Activated CD4-positive, alpha-beta T cell treated with anti-CD3 and anti-CD28 coated beads for 1 hour (primary cell): ENCODE data around the gene NDUFB7.
"Not testable (repeated sequence)": the region's sequence is repeated elsewhere in the genome, so short reads cannot be mapped to it uniquely, and the experiment has no call there.

ENCODE experiments used
- DNase-seq: peaks from one replicate; pipeline ENCODE4 v3.0.0-alpha.2; 2020

NDUFB7 gene

DNA sequence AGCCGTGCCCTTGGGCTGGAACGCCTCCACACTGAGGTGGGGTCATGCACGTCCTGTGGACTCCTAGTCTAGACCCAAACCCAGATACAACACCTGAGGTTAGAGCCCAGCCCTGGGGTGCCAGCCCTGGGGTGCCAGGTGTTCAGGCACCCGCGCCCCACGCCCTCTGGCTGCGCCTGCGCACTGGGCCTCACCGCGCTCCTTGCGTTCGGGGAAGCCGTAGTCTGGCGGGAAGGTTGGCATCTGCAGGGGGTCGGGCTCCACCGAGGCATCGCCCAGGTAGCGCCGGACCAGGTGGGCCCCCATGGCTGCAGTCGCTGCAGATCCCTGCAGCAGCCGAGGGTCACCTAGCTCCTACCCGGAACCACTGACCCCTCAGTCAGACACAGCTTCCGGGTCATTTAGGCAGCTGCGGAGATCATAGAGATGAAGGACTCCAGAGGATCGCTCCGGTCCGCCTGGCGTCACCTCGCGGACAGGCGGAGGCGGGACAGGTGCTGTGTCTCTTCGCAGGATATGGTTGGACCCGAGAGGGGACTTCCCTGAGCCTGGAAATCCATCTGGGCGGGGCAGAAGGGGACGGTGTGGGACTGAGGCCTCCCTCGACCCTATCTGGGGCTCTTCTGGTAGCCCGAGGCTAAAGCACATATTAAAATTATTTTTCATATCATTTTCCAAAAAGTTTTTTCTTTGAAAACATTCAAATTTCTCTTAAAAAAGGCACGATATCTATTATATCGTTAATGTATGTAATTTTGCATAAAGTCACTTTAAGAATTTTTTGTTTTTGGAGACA is at the start of gene NDUFB7:
Gene NDUFB7 (minus strand): TSS at position 372 of the 796 bp plus-strand sequence. CDS start 66 bp downstream, at position 306.
- peak; percentile 80 for DNase-seq

DNA sequence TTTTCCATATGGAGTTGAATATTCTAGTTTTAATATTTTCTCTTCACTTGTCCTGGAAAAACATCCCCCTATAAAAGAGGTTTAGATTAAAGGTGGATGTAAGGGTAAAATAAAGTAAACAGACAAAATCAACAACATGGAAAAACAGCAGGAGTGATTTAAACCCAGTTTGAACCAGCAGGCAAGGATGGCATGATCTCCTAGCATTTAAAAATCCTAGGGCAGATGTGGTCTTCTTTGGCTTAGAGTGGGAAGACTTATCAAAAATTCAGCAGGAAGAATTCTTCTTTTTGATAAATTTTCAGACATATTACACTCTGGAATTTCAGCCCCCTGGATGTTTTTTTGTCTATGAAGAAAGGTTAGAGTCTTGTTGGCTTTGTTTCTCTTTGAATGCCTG is 47.5 kb upstream of the NDUFB7 start:
- DNase-seq: no peak

DNA sequence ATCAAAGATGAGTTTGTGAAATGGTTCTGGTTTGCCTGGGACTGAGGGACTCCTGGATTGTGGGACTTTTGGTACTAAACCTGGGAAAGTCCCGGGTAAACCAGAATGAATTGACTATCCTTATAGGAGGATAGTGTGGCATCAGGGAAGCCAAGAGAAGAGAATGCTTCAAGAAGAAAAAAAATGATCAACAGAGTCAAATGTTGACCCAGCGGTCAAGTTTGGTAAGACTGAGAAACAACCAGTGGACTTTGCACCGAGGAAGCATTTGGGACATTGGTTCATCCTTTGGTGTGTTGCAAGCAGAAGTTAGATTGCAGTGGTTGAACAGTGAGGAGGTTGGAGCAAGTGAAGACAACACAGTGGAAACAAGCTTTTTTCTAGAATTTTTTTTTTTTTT is 44.5 kb upstream of the NDUFB7 start:
- DNase-seq: no peak

DNA sequence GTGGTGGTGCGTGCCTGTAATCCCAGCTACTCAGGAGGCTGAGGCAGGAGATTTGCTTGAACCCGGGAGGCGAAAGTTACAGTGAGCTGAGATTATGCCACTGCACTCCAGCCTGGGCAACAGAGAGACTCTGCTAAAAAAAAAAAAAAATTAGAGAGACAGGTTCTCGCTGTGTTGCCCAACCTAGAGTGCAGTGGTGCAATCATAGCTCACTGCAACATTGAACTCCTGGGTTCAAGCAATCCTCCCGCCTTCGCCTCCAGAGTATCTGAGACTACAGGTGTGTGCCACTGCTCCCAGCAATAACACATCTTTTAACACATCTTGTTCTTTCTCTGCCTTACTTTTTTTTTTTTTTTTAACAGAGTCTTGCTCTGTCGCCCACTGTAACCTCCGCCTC is 43.8 kb upstream of the NDUFB7 start:
- DNase-seq: no peak

DNA sequence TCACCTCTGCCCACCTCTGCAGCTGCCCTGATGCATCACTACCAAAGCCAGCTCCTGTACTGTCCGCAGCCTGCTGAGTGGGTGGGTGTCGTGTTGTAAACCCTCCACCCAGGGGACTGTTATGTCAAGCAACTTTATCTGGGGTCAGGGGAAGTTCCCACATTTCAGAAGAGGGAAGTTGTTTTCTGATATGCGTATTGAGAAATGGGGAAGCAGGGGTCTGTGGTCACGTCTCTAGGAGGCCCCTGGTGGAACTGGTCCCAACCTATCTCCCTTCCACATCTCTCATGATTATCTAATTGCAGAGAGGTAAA is 42.2 kb upstream of the NDUFB7 start:
- DNase-seq: no peak

DNA sequence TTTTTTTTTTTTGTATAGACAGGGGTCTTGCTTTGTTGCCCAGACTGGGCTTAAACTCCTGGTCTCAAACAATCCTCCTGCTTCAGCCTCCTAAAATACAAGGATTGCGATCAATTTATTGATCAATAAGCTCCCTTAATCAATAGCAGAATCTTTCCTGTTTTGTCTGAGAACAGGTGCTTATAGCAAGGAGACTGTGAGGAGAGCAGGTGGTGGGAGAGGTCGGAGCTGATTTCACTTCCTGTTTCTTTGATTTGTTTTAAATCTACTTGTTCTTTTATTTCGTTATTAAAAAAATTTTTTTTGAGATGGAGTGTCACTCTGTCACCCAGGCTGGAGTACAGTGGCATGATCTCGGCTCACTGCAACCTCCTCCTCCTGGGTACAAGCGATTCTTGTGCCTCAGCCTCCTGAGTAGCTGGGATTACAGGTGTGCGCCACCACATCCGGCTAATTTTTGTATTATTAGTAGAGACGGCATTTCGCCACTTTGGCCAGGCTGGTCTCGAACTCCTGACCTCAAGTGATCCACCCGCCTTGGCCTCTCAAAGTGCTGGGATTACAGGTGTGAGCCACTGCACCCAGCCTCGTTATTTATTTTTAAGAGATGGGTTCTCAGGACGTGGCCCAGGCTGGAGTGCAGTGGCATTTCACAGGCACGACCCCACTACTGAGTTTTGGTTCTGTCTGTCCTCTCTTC is 41.7 kb upstream of the NDUFB7 start:
- DNase-seq: not testable (repeated sequence)

DNA sequence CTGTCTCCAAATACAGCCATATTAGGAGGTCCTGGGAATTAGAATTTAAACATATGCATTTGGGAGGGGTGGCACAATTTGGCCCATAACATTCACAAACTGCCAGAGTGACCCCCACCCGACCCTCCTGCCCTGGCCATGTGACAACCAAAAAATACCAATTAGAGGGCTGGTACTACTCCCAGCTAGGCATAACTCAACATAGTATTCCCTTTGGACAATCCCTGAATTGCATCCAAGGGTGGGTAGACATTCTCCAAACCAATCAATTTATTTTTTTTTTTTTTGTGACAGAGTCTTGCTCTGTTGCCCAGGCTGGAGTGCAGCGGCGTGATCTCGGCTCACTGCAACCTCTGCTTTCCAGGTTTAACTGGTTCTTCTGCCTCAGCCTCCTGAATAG is 40.8 kb upstream of the NDUFB7 start:
- DNase-seq: no peak

DNA sequence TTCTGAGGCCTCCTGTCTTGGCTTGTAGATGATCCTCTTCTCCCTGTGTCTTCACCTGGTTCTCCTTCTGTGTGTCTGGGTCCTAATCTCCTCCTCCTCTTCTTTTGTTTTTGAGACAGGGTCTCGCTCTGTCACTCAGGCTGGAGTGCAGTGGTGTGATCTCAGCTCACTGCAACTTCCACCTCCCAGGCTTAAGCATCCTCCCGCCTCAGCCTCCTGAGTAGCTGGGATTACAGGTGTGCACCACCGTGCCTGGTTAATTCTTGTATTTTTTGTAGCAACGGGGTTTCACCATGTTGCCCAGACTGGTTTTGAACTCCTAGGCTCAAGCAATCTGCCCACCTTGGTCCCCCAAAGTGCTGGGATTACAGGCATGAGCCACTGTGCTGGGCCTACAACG is 40.4 kb upstream of the NDUFB7 start:
- not testable (repeated sequence) for DNase-seq

DNA sequence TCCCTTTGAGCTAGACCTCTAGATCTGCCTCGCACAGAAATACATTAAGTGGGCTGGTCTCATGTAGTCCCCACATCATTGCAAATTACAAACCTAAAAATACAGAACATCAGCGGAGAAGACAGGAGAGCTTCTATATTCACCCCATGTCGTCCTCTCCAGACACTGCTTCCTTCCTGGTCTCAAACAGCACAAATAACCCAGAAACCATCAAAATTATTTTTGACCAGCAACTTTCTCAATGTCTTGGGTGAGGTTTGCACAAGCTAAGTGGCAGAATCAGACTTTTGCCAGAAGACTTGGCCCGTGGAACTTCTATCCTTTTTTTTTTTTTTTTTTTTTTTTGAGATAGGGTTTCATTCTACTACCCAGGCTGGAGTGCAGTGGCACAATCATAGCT is 39.2 kb upstream of the NDUFB7 start:
- no peak for DNase-seq

DNA sequence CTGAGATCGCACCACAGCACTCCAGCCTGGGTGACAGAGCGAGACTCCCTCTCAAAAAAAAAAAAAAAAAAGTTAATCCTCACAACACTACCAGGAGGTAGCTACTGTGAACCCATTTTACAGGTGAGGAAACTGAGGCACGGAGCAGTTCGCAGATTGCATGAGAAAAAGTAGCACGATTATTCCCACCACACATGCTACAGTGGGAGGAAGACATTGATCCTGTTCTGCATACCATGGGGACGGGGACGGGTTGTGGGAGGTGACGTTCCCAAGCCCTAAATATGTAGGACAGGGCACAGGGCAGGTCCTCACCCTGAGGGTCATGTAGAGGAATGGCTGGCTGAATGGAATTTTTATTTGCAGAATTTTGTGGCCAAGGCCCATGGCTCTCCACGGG is 34.8 kb upstream of the NDUFB7 start:
- no peak for DNase-seq

DNA sequence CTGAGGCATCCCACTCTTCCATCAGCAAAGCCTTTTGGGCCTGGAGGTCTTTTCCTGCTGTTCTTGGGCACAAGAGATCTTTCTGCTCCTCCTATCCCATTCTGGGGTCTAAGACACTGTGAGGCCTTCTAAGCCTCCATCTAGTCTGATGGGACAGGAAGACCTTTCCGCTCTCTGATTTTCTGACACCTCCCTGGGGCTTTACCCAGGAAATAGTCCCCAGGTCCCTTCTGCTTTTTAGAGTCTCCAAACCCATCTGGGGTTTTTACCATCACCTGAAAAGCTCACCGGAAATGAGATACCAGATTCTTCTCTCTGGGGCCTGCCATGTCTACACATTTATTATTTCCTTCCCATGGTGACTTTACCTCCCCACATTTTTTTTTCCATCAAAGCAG is 32.1 kb upstream of the NDUFB7 start:
- no peak for DNase-seq

DNA sequence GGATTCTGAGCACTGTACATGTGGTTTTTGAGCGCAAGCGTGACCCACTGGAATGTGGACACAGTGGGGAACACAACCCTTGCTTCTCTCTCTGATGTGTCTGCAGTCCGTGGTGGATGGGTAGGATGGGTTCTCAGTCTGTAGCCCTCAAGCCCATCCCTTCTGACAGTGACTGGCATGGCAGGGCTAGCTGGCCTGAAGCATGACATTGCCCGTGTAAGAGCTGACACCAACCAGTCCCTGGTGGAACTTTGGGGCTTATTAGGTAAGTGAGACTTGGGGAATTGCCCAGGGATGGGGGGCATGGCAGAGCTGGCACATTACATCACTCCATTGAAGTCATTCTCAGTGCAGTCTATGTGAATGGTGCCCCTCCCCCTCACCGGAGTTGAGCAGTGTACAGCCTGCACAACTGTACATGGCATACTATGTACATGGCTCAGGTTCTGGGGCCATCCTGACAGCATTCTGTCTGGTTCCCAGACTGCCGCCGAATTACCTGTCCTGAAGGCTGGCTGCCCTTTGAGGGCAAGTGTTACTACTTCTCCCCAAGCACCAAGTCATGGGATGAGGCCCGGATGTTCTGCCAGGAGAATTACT is 27.8 kb upstream of the NDUFB7 start:
- DNase-seq: no peak

DNA sequence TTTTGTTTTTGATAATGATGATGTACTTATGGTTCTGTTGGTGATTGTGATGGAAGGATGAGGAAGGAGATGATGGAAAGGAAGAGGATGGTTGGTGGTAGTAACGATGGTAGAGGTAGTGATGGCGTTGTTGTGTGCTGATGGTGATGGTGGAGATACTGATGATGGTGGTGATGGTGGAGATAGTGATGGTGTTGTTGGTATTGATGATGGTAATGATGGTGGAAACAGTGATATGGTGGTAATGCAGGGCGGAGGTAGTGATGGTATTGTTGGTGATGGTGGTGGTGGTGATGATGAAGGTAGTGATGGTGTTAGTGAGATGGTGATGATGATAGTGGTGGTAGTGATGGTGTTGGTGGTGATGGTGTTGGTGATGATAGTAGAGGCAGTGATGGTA is 23.7 kb upstream of the NDUFB7 start:
- DNase-seq: no peak

DNA sequence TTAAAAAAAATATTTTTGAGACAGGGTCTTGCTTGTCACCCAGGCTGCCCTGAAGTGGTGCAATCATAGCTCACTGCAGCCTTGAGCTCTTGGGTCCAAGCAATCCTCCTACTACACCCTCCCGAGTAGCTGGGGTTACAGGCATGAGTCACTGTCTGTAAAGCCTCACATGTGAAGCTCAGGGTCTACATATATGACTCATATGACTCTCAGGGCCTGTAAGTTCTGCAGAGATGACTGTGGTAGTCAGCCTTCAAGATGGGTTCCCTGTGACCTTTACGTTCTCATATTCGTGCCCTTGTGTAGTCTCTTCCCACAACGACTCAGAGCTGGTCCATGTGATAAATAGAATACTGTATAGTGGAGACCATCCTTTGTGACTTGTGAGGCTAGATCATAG is 17.6 kb upstream of the NDUFB7 start:
- DNase-seq: not testable (repeated sequence)

DNA sequence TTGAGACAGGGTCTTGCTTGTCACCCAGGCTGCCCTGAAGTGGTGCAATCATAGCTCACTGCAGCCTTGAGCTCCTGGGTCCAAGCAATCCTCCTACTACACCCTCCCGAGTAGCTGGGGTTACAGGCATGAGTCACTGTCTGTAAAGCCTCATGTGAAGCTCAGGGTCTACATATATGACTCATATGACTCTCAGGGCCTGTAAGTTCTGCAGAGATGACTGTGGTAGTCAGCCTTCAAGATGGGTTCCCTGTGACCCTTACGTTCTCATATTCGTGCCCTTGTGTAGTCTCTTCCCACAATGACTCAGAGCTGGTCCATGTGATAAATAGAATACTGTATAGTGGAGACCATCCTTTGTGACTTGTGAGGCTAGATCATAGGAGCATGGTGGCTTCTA is 13.3 kb upstream of the NDUFB7 start:
- DNase-seq: not testable (repeated sequence)

DNA sequence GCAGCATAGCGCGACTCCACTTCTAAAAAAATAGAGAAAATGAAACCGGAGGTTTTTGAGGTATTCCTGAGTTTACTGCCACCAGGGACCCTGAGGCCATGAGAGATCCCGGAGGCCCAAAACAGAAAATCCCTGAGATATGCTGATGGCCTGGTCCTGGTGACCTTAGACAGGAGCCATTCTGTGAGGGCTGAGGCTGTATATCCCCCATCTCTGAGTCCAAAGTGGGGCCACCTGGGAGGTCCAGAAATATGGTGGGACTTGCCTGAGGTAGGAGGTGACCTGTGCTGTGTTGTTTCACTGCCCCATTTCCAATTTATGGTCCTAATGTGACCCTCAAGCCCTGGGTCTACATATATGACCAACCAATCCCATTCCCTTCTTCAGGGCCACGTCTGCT is 12.5 kb upstream of the NDUFB7 start:
- DNase-seq: not testable (repeated sequence)

DNA sequence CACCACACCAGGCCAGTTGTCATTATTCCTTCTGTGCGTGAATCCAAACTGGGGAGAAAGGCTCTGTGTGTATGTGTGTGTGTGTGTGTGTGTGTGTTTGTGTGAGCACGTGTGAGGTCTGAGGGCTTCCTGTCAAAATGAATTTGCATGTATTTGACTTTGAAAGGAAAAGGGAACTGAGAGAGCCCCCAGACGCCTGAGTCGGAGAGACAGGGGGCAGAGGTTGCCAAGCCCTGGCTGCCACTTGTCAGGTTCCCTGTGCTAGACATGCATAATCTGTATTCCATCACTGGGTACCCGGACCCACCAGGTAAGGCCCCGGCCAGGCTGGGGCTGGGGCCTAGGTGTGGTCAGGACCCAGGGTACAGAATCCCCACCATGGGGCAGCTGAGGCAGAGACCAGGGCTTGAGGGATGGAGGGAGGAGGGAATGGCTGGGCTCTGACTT is 11.1 kb upstream of the NDUFB7 start, which contains the start of gene CLEC17A:
Gene CLEC17A (plus strand): TSS at position 191 of the 447 bp plus-strand sequence. CDS start 77 bp downstream, at position 268.
- no peak for DNase-seq

DNA sequence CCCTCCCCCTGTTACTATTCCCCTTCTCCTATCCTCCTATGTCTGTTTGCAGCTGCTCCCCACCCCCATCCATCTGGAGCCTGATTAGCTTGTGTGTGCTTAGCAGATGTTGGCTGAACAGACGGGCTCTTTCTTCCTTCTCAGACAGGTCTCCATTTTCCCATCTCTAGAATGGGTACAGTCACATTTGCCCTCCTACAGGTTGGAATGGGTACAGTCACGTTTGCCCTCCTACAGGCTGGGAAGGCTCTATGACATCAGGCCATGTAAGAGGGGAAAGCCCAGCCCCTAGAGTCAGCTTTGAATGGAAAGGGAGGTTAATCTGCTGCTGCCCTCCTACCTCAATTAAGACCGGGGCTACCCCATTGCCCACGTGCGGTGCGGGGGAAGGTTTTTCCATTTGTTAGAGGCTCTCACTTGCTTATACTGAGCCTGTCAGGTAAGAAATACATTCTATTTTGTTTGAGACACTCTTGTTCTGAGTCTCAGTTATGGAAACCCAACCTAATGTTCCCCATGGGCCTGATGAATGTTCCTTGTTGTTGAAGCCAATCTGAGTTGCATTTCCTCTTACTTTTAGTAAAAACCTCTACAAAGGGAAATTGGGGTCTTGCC is 8.9 kb upstream of the NDUFB7 start:
- no peak for DNase-seq

DNA sequence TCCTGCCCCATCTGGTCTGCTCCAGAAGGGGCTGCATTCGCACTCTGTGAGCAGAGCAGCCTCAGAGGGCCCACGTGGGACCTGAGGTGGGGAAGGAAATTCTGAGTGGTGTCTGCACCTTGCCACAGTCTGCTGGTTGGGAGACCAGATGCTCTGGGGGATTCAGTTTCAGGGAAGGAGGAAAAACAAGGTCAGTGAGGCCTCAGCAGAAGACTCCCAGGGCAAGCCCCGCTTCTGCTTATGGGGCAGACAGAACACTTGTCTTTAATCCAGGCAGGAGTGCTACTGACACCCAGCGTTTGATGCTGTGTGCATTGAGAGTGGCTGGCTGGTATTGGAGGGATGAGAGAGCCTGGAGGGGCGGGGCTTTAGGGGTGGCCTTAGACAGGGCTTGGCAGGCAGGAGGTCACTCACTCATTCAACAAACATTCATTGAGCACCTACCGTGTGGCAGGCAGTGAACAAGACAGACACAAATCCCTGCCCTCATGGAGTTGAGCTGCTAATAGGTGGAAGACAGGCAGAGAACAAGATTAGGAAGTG is 6.1 kb upstream of the NDUFB7 start:
- DNase-seq: no peak

DNA sequence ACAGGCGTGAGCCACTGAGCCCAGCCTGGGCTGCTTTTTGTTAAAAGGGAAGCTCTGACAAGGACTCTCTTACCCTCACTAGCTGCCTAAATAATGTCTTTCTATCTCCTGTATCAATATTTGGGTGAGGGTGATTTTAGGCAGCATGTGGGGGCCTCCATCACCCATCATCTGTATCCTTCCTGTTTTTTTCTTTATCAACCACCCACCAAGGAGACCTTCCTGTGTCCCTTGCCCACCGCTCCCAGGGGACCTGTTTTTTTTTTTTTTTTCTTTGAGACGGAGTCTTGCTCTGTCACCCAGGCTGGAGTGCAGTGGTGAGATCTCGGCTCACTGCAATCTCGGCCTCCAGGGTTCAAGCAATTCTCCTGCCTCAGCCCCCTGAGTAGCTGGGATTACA is 5.4 kb upstream of the NDUFB7 start:
- no peak for DNase-seq

DNA sequence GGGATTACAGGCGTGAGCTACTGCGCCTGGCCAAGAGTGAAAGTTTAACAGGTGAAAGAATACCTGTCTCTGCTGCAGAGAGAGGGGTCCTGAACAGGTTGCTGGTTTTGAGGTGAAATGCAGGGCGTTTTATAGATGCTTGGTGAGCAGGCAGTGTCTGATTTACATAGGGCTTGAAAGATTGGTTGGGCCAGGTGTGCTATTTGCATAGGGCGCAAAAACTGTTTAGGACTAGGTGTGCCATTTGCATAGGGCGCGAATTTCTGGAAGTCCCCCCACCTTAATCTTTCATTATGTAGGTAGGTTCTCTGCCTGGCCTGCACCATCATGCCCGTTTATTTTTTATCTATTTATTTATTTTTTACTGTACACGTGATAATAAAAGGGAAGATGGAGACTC is 4.5 kb upstream of the NDUFB7 start:
- DNase-seq: no peak

DNA sequence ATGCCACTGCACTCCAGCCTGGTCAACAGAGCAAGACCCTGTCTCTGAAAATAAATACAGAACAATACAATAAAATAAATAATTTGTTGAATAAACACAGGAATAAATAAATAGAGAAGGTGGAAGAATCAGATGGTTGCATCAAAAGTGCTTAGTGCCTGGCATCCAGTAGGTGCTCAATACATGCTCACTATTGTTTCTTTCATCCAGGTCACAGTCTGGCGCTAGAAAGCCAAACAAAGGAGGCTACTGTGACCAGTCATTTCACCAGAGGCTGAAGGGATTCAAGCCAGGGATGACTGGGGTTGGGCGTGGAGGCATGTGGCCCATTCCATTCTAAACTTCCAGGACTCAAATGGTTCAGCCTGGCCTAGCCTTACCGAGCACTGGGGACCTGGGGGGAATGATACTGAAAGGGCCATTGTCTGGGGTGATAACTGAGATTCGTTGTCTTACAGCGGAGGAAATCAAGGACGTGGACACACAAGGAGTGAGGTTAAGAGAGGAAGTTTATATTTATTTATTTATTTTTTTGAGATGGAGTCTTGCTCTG is 3.6 kb upstream of the NDUFB7 start:
- DNase-seq: no peak
